ENCODE data around the gene MFAP3L. TPM values are rescaled to one million over a fixed set of nuclear protein-coding genes. Genes with fewer than 3 reads are reported as not detected.

The MFAP3L gene
- total and polyA plus RNA-seq, 5 donors, result 1.3 to 6.2 (median 4.4) TPM

GRCh38 chr4:169987327-169988228 lies 38.6 kb downstream of the MFAP3L start:
- ATAC-seq, result no peak
- Histone ChIP-seq H3K27ac (ENCODE audit: low read length) (no peak overlapping the region), H3K9me3 (ENCODE audit: control insufficient read depth, low read length) (no peaks in the 10 kb centered on the region), H3K4me3 (ENCODE audit: low read length) (no peak overlapping the region), H3K27me3 (ENCODE audit: control insufficient read depth, insufficient read depth) (no peaks in the 10 kb centered on the region), H3K4me1 (ENCODE audit: control insufficient read depth, insufficient read depth, low read length) (no peaks in the 10 kb centered on the region)
- no peak for DNase-seq
- intact Hi-C loops (cut with DNase I), result no loop called here
- WGBS, result 67% methylated on average over 6 of the region's 6 CpGs

GRCh38 chr4:169986369-169986768 lies 39.8 kb downstream of the MFAP3L start:
- H3K27ac ChIP-seq (ENCODE audit: low read length), result no peak overlapping the region
- no peaks in the 10 kb centered on the region for H3K27me3 ChIP-seq (ENCODE audit: control insufficient read depth, insufficient read depth)
- DNase-seq (no peak), ATAC-seq (no peak)
- H3K4me1 ChIP-seq (ENCODE audit: control insufficient read depth, insufficient read depth, low read length), result no peaks in the 10 kb centered on the region
- WGBS, result 93% methylated on average over 2 of the region's 2 CpGs
- H3K9me3 ChIP-seq (ENCODE audit: control insufficient read depth, low read length), result no peaks in the 10 kb centered on the region
- intact Hi-C loops (cut with DNase I), result no loop called here
- no peak overlapping the region for H3K4me3 ChIP-seq (ENCODE audit: low read length)

- H3K27ac ChIP-seq (ENCODE audit: low read length), result no peak overlapping the region
- intact Hi-C loops (cut with DNase I), result no loop called here
- ATAC-seq (no peak), DNase-seq (no peak)
- 72% methylated on average over 2 of the region's 2 CpGs for WGBS
- H3K9me3 ChIP-seq (ENCODE audit: control insufficient read depth, low read length), result no peaks in the 10 kb centered on the region
- no peak overlapping the region for H3K4me3 ChIP-seq (ENCODE audit: low read length)
- H3K27me3 ChIP-seq (ENCODE audit: control insufficient read depth, insufficient read depth), result no peaks in the 10 kb centered on the region
- H3K4me1 ChIP-seq (ENCODE audit: control insufficient read depth, insufficient read depth, low read length), result no peaks in the 10 kb centered on the region
These were observed 40.3 kb downstream of the MFAP3L start for GRCh38 chr4:169985881-169986280.

- 67% methylated on average over 4 of the region's 4 CpGs for WGBS
- H3K4me3 ChIP-seq (ENCODE audit: low read length), result no peak overlapping the region
These were observed 41.5 kb downstream of the MFAP3L start for GRCh38 chr4:169984745-169985144.

DNA sequence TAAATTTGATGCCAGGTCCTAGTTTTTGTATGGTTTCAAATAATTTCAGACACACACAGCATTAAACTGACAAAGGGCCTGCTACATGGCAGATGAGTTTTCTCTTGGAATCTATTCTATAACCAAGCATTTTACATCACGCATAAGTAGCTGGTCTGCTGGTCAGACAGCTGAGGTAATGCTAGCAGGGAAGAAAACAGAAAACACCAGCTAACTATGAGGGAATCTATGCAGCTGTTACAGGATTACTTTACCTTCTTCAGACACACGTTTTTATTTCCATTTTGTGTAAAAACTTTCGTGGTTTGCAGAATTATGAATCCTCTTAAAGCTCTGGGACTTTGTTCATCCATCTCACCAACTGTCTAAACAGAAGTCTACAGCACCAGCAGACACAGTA lies 42.0 kb downstream of the MFAP3L start:
- 49% methylated on average over 3 of the region's 3 CpGs for WGBS
- H3K4me3 ChIP-seq (ENCODE audit: low read length), result no peak overlapping the region
- H3K9me3 ChIP-seq (ENCODE audit: control insufficient read depth, low read length), result no peaks in the 10 kb centered on the region
- intact Hi-C loops (cut with DNase I), result no loop called here
- H3K27me3 ChIP-seq (ENCODE audit: control insufficient read depth, insufficient read depth), result no peaks in the 10 kb centered on the region
- no peak overlapping the region for H3K27ac ChIP-seq (ENCODE audit: low read length)
- ATAC-seq, result no peak
- H3K4me1 ChIP-seq (ENCODE audit: control insufficient read depth, insufficient read depth, low read length), result no peaks in the 10 kb centered on the region
- DNase-seq, result no peak

More at GRCh38 chr4:169984745-169985144, 41.5 kb downstream of the MFAP3L start:
- H3K27me3 ChIP-seq (ENCODE audit: control insufficient read depth, insufficient read depth), result no peaks in the 10 kb centered on the region
- intact Hi-C loops (cut with DNase I), result no loop called here
- no peak overlapping the region for H3K27ac ChIP-seq (ENCODE audit: low read length)
- no peaks in the 10 kb centered on the region for H3K9me3 ChIP-seq (ENCODE audit: control insufficient read depth, low read length)
- no peak for DNase-seq
- H3K4me1 ChIP-seq (ENCODE audit: control insufficient read depth, insufficient read depth, low read length), result no peaks in the 10 kb centered on the region
- ATAC-seq, result no peak

- H3K4me3 ChIP-seq (ENCODE audit: low read length), result no peak overlapping the region
- no peaks in the 10 kb centered on the region for H3K9me3 ChIP-seq (ENCODE audit: control insufficient read depth, low read length)
- DNase-seq (no peak), ATAC-seq (no peak)
- no peaks in the 10 kb centered on the region for H3K4me1 ChIP-seq (ENCODE audit: control insufficient read depth, insufficient read depth, low read length)
- whole genome bisulfite sequencing, result 74% methylated on average over 1 of the region's 1 CpG
- H3K27me3 ChIP-seq (ENCODE audit: control insufficient read depth, insufficient read depth), result no peaks in the 10 kb centered on the region
- intact Hi-C loops (cut with DNase I), result no loop called here
- no peak overlapping the region for H3K27ac ChIP-seq (ENCODE audit: low read length)
These were observed 49.2 kb downstream of the MFAP3L start for GRCh38 chr4:169976951-169977350.

DNA sequence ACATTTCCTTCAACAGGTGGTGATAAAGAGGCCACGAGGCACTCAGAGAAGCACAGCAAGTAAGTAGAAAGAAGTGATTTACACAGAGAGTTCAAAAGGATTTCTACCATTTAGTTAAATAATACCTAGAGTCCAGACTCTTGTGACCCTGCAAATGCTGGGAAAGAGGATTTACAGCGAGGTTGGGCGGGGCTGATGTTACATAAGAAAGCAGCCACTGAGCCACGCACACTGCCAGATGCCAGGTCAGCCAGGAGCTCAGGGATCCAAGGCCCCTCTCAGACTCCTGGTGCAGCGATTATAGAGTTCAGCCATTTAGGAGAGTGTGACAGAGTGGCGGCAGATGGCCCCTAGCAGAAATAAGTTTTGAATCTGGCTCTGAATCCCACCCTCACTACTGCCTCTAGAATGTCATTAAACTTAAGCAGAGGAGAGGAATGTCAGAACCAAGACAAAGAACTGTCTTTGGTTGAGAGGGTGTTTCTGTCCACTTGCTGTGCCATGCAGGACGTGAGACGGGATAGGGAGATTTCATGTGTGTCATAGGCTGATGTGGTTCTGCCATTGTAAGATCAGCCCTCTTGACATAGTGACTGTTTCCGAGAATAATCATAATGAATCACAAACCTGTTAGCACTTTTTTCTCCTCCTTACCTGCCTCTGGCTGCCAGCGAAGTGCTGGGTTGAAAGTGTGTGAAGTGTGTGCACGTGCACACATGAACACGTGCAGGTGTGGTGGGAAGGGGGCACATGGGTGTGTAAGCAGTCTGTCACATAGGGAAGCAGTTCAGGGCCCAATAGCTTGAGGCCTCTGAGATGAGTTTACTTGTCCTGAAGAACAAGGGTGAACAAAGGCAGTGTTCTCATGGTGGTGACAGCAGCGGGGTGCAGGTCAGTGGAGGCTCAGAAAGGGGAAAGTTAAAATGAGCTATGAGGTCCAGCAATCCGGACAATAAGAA lies 50.1 kb downstream of the MFAP3L start:
- no peak overlapping the region for H3K27ac ChIP-seq (ENCODE audit: low read length)
- 70% methylated on average over 14 of the region's 14 CpGs for WGBS
- DNase-seq, result no peak

DNA sequence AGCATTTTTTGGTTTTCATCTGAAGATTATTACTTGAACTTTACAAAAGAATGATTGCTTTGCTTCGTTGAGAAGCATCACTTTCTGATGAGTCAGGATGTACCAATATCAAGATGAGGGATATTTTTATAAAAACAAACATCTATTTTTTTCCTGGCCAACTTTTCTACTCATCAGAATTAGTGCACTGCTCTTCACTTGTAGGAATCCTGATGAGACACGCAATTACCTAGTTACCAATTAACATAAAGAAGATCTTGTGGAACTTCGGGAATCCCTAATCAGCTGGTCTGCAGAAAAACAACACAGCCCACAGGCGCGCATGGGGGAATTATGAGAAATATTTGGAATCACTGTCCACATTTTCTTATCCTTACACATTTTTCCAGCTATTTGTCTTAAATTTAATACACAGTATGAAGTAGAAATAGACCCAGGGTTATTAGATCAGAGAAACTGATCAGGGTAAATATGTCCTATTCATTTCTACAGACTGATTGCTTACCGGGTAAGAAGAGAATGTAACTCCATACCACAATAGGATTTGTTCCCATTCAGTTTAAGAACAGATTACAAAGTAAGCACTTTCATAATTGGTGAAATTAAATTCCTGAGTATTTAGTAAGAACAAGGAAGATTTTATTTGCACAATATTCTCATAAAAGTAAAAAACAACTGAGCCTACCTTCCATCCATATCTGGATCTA lies 50.9 kb downstream of the MFAP3L start:
- 76% methylated on average over 6 of the region's 6 CpGs for WGBS
- ATAC-seq, result no peak

More for the DNA sequence above, 50.1 kb downstream of the MFAP3L start:
- Histone ChIP-seq H3K4me1 (ENCODE audit: control insufficient read depth, insufficient read depth, low read length) (no peaks in the 10 kb centered on the region), H3K4me3 (ENCODE audit: low read length) (no peak overlapping the region), H3K9me3 (ENCODE audit: control insufficient read depth, low read length) (no peaks in the 10 kb centered on the region), H3K27me3 (ENCODE audit: control insufficient read depth, insufficient read depth) (no peaks in the 10 kb centered on the region)
- no peak for ATAC-seq
- intact Hi-C loops (cut with DNase I), result no loop called here

GRCh38 chr4:169971456-169972015 lies 54.7 kb downstream of the MFAP3L start:
- Histone ChIP-seq H3K4me3 (ENCODE audit: low read length) (no peak overlapping the region), H3K27ac (ENCODE audit: low read length) (no peak overlapping the region), H3K27me3 (ENCODE audit: control insufficient read depth, insufficient read depth) (no peaks in the 10 kb centered on the region), H3K4me1 (ENCODE audit: control insufficient read depth, insufficient read depth, low read length) (no peaks in the 10 kb centered on the region), H3K9me3 (ENCODE audit: control insufficient read depth, low read length) (no peaks in the 10 kb centered on the region)
- DNase-seq (no peak), ATAC-seq (no peak)
- intact Hi-C loops (cut with DNase I), result no loop called here
- WGBS, result 68% methylated on average over 9 of the region's 9 CpGs

More for the DNA sequence above, 50.9 kb downstream of the MFAP3L start:
- H3K4me3 ChIP-seq (ENCODE audit: low read length), result no peak overlapping the region
- intact Hi-C loops (cut with DNase I), result no loop called here
- H3K27ac ChIP-seq (ENCODE audit: low read length), result no peak overlapping the region
- H3K4me1 ChIP-seq (ENCODE audit: control insufficient read depth, insufficient read depth, low read length), result no peaks in the 10 kb centered on the region
- H3K27me3 ChIP-seq (ENCODE audit: control insufficient read depth, insufficient read depth), result no peaks in the 10 kb centered on the region
- H3K9me3 ChIP-seq (ENCODE audit: control insufficient read depth, low read length), result no peaks in the 10 kb centered on the region
- no peak for DNase-seq

DNA sequence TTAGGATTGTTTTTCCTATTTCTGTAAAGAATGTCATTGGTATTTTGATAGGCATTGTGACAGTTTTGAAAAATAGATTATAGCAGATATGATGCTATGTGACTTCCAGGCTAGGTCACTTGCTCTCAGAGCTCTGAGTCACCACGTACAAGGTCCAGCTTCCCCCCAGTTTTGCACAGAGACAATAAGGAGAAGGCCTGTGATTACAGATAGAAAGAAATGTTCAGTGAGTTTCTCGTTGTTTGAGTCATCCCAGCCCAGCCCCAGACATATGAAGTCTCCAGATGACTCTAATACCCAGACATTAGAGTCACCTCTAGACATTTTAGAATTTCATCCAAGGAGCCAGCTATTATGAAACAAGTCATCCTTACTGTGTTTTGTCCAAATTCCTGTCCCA lies 57.2 kb downstream of the MFAP3L start:
- ATAC-seq, result no peak
- no peak overlapping the region for H3K4me3 ChIP-seq (ENCODE audit: low read length)
- no peaks in the 10 kb centered on the region for H3K4me1 ChIP-seq (ENCODE audit: control insufficient read depth, insufficient read depth, low read length)
- no peak for DNase-seq
- no peak overlapping the region for H3K27ac ChIP-seq (ENCODE audit: low read length)
- intact Hi-C loops (cut with DNase I), result no loop called here
- H3K9me3 ChIP-seq (ENCODE audit: control insufficient read depth, low read length), result no peaks in the 10 kb centered on the region
- 46% methylated on average over 2 of the region's 2 CpGs for WGBS
- H3K27me3 ChIP-seq (ENCODE audit: control insufficient read depth, insufficient read depth), result no peaks in the 10 kb centered on the region

All from right cardiac atrium (tissue), 5 donors.